Lower leg skin (tissue), 4 donors: Measurements from ENCODE around the gene KIF25. TPM values are rescaled to one million over a fixed set of nuclear protein-coding genes. Genes with fewer than 3 reads are reported as not detected.
A peak's percentile ranks its signal among the peaks of the same experiment; 100 is the strongest.

Experiments
- DNase-seq, 2 donors: peaks; one replicate each; pipeline ENCODE4 v3.0.0-alpha.2; 2019; ENCODE audit warnings: low spot score in 2 of 2
- H3K4me3 ChIP-seq: fragments of 200-600 bp; sonication (generic); 2 replicates; pipeline ENCODE4 v1.5.1; 2017; ENCODE audit warnings: mild to moderate bottlenecking, low read depth; ENCODE audit not compliant: poor library complexity, severe bottlenecking
- CTCF ChIP-seq, 3 donors: fragments of 450-650 bp; IDR thresholded peaks; one replicate each; pipeline ENCODE4 v1.5.1; 2016; ENCODE audit warnings: antibody characterized with exemption in 3 of 3, mild to moderate bottlenecking in 3 of 3, moderate library complexity in 2 of 3
- POLR2A ChIP-seq, 2 donors: fragments of 450-650 bp; IDR thresholded peaks; one replicate each; pipeline ENCODE4 v1.6.1; 2016 to 2017; ENCODE audit warnings: antibody characterized with exemption in 2 of 2, mild to moderate bottlenecking in 1 of 2, moderate library complexity in 1 of 2
- WGBS, 2 donors: methylation state at CpG; one replicate each; pipeline ENCODE4 v1.1.5; 2018; 5-methylcytosine and 5-hydroxymethylcytosine counted together
- intact Hi-C: fragments of 100-400 bp; cut with DNase I; formaldehyde crosslinking; loops from one replicate; pipeline ENCODE4 v1.15.0; 2023; ENCODE audit warnings: low total_unique reads
- total RNA-seq, 4 donors: library from RNA; depleted of rRNA; stranded (reverse); fragments of >200 nt; gene quantifications; one replicate each; pipeline ENCODE4 v1.1.0, GENCODE V29; 2016

KIF25 gene
- total RNA-seq, 4 donors from 2014 or later = 0.29 to 0.86 TPM; not detected in 2

DNA sequence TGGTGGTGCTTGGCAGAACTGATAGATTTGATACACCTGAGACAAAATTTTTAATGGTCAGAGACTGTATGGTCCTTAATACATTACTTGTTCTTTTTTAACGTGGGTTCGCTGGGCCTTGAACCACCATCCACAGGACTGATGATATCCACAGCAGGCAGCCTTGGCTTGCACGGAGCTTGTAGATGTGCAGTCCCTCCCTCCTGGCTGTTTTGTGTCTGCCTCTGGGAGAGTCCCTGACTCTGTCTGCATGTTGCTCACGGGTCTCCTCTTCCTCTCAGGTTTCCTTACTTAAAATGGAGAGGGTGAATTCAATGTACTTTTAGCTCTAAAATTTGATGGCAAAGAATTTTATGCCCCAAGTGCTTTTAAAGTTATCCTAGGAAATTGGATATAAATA, 17.5 kb downstream of the KIF25 start:
- 79 to 80% methylated on average over 4 of the region's 4 CpGs for WGBS, 2 donors
- intact Hi-C loops = no loop called here
- no peak overlapping the region for H3K4me3 ChIP-seq
- no peak for TF ChIP-seq POLR2A (IDR thresholded peaks at IDR 0.05)
- no peak for TF ChIP-seq CTCF (IDR thresholded peaks at IDR 0.05)
- peak; percentile 7 to 58 for DNase-seq

DNA sequence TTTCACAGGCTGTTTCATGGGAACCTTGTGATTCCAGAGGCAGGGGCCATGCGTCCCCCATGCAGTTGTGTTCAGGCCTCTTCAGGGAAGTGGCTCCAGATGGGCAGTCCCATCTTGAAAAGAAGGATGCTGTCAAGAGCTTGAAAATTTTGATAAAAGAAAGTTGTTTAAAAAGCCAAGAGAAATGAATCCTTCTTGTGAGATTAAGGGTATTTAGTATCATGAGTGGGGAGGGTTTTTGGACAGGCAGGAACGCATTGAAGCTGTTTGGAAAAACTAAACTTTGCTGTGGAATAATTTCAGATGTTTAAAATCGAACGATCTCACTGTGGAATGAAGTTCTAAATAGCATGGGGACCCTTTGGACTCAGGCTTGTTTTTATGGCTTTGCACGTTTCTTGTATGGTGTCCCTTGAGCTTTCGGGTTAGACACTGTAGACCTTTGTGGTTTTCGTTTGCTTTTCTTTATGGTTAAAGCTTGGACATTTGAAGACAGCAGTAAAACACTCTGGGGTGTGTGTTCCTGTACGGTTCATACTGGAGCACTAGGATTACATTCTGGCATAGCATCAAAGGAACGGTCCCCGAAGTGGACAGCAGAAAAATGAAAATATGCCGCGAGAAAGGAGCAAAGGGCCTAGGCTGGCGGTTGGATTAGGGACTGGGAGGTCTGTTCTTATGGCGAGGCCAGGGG, 18.2 kb downstream of the KIF25 start:
- no peak overlapping the region for H3K4me3 ChIP-seq
- TF ChIP-seq CTCF (IDR thresholded peaks at IDR 0.05) = no peak
- no peak for TF ChIP-seq POLR2A (IDR thresholded peaks at IDR 0.05)
- intact Hi-C loops = no loop called here
- WGBS, 2 donors = 83 to 86% methylated on average over 14 of the region's 14 CpGs
- DNase-seq = peak in 1 of 2 donors; percentile 5

DNA sequence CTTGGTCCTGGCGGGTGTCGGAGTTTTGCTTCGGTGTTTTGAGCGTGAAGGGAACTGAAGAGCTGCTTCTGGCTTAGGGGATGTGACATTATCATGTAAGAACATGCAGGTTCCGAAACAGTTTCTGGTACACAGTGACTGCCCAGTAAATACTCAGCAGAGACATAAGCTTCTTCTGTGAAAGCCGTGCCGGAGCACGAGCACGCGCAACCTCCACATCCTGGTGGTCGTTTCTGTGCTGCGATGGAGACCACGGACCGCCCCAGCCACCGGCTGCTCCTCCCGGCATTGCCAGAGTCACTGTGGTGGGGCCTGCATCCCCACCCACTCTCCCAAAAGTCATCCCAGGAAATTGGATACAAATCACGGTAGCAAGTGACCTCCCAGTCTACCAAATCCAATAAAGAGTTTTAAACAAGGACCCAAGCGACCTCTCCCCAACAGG, 18.7 kb downstream of the KIF25 start:
- TF ChIP-seq CTCF (IDR thresholded peaks at IDR 0.05) = no peak
- TF ChIP-seq POLR2A (IDR thresholded peaks at IDR 0.05) = no peak
- peak in 1 of 2 donors; percentile 5 for DNase-seq
- intact Hi-C loops = no loop called here
- 89 to 91% methylated on average over 18 of the region's 18 CpGs for WGBS, 2 donors
- H3K4me3 ChIP-seq = no peak overlapping the region

- no peak overlapping the region for H3K4me3 ChIP-seq
- WGBS, 2 donors = 47 to 60% methylated on average over 9 to 18 of the region's 18 CpGs
- peak in 1 of 2 donors; percentile 11 for DNase-seq
- intact Hi-C loops = no loop called here
- no peak for TF ChIP-seq CTCF (IDR thresholded peaks at IDR 0.05)
- no peak for TF ChIP-seq POLR2A (IDR thresholded peaks at IDR 0.05)
These were observed 19.5 kb downstream of the KIF25 start for GRCh38 chr6:168016721-168017525.

GRCh38 chr6:168017629-168018028, 20.2 kb downstream of the KIF25 start:
- H3K4me3 ChIP-seq = no peak overlapping the region
- DNase-seq = peak in 1 of 2 donors; percentile 10
- WGBS, 2 donors = 59 to 62% methylated on average over 11 of the region's 11 CpGs
- intact Hi-C loops = no loop called here
- TF ChIP-seq POLR2A (IDR thresholded peaks at IDR 0.05) = no peak
- TF ChIP-seq CTCF (IDR thresholded peaks at IDR 0.05) = no peak
